ENCODE data around the gene INSIG2. TPM values are rescaled to one million over a fixed set of nuclear protein-coding genes. Genes with fewer than 3 reads are reported as not detected.

INSIG2 gene
- total and polyA plus RNA-seq, 2 of the 8 experiments (the other 6 are each of a cell fraction or from before 2014, with no cell fraction given), result 7.0 to 11.2 TPM

GRCh38 chr2:118098307-118099030 is 10.2 kb downstream of the INSIG2 start:
- Histone ChIP-seq H3K14ac (ENCODE audit: insufficient read length) (no peak overlapping the region), H4K20me1 (replicated peaks in 1 of 2; ENCODE audit: control insufficient read depth in 1 of 2, insufficient read depth in 2 of 2, low read length in 2 of 2) (no peaks in the 10 kb centered on the region)
- TF ChIP-seq E2F6 (IDR thresholded peaks at IDR 0.05), result no peak

More at GRCh38 chr2:118098307-118099030, 10.2 kb downstream of the INSIG2 start:
- H2BK15ac ChIP-seq (ENCODE audit: low read length), result no peak overlapping the region
- H3K9me3 ChIP-seq (ENCODE audit: insufficient read depth in 2 of 2, low read depth in 1 of 2, low read length in 1 of 2), result no peaks in the 10 kb centered on the region
- H2BK20ac ChIP-seq (ENCODE audit: low read length), result no peak overlapping the region
- H3K23me2 ChIP-seq (ENCODE audit: low read depth, low read length), result no peaks in the 10 kb centered on the region; the same call in 1 of the 2 replicates
- no peaks in the 10 kb centered on the region for H3K27me3 ChIP-seq (replicated peaks in 1 of 4; ENCODE audit: control insufficient read depth in 3 of 4, extremely low read depth in 1 of 4, insufficient read depth in 3 of 4, low read length in 3 of 4)
- H3K56ac ChIP-seq (replicated peaks; ENCODE audit: insufficient read length, low read depth, low read length), result no peak overlapping the region
- H3K9ac ChIP-seq (replicated peaks in 1 of 4; ENCODE audit: extremely low read depth in 1 of 4, low read depth in 3 of 4, low read length in 3 of 4), result no peak overlapping the region
- no peak overlapping the region for H4K91ac ChIP-seq (replicated peaks; ENCODE audit: insufficient read length, low read length)
- CTCF ChIA-PET (ENCODE audit: partially characterized antibody), result no interaction called here
- H3K4me3 ChIP-seq (ENCODE audit: extremely low read depth in 1 of 4, insufficient read depth in 2 of 4, low read depth in 3 of 4, low read length in 4 of 4), result no peak overlapping the region
- H2BK5ac ChIP-seq (ENCODE audit: low read depth, low read length), result no peak overlapping the region
- no peaks in the 10 kb centered on the region for H3K79me1 ChIP-seq (ENCODE audit: low read depth, low read length)
- no peak overlapping the region for H3K18ac ChIP-seq (ENCODE audit: extremely low read depth, low read length)
- no peak overlapping the region for H4K8ac ChIP-seq (ENCODE audit: extremely low read depth, insufficient read depth, low read length)
- peaks cover 0 to 30% of the 10 kb centered on the region in 2 experiments; a peak in 2 of 4 replicates for H3K79me2 ChIP-seq (ENCODE audit: control insufficient read depth in 1 of 2, insufficient read depth in 2 of 2, low read length in 2 of 2)
- no peak overlapping the region for H3K23ac ChIP-seq (ENCODE audit: insufficient read length)
- H3K27ac ChIP-seq (ENCODE audit: low read depth, low read length), result no peak overlapping the region
- H2BK12ac ChIP-seq (ENCODE audit: low read depth, low read length), result no peak overlapping the region
- H3K4me2 ChIP-seq (ENCODE audit: insufficient read depth in 1 of 2, low read depth in 2 of 2, low read length in 2 of 2), result no peak overlapping the region
- no peak overlapping the region for H2AFZ ChIP-seq (ENCODE audit: low read length)
- H2BK120ac ChIP-seq (replicated peaks; ENCODE audit: low read depth, low read length), result no peak overlapping the region
- no peak overlapping the region for H2AK5ac ChIP-seq (ENCODE audit: low read depth, low read length)
- POLR2A ChIA-PET (ENCODE audit: partially characterized antibody), result no interaction called here
- no peak for FAIRE-seq
- no peak for DNase-seq (ENCODE audit: low read depth in 1 of 2, low spot score in 2 of 2)
- H3K4me1 ChIP-seq (replicated peaks in 1 of 4; ENCODE audit: control insufficient read depth in 3 of 4, insufficient read depth in 4 of 4, low read length in 3 of 4), result peaks cover 0 to 3% (median 0%) of the 10 kb centered on the region in 4 experiments; a peak in 1 of 7 replicates
- H3K4ac ChIP-seq (replicated peaks; ENCODE audit: insufficient read length, low read depth, low read length), result no peak overlapping the region
- no peak overlapping the region for H4K5ac ChIP-seq (ENCODE audit: insufficient read length, low read depth, low read length)
- 88% methylated on average over 1 of the region's 1 CpG; no CpG with 5 or more reads in 1 of the 2 experiments for WGBS, 2 experiments (ENCODE audit: extremely low coverage in 1 of 2, insufficient coverage in 1 of 2, insufficient read length in 1 of 2, insufficient replicate concordance in 2 of 2, low coverage in 1 of 2, low lambda C conversion rate in 2 of 2, missing lambda C conversion rate in 1 of 2)
- peaks cover 0 to 3% (median 0%) of the 10 kb centered on the region in 4 experiments; a peak in 1 of 8 replicates for H3K36me3 ChIP-seq (ENCODE audit: control insufficient read depth in 2 of 4, insufficient read depth in 4 of 4, low read length in 3 of 4)
